ENCODE results near the gene ZBTB20.
"Not testable (repeated sequence)": the region's sequence is repeated elsewhere in the genome, so short reads cannot be mapped to it uniquely, and the experiment has no call there.

The ZBTB20 gene

DNA sequence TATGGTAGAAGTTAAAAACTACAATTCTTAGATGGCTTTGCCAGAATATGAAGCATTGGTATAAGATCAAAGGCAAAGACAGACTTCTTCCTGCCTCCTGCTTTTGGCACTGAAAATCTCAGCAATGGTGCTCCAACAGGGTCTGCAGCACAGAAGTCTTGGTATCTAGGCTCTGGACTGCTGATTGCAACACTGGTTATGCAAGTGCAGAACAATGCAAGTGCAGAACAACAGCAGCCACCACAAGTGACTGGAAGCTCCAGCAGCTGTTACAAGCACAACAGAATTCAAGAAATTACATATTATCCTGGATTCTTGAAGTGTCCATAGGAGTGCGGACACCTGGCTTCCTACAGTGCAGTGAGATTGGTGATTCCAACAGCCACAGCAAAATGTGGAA lies 33.7 kb downstream of the ZBTB20 start:
- H3K79me2 ChIP-seq (ENCODE audit: insufficient read depth, low read length): no peaks in the 10 kb centered on the region
- no peak for ATAC-seq (ENCODE audit: insufficient read depth, low read depth)
- no peak overlapping the region for H2AFZ ChIP-seq (ENCODE audit: low read depth, low read length)
- TF ChIP-seq, protein P1, sequence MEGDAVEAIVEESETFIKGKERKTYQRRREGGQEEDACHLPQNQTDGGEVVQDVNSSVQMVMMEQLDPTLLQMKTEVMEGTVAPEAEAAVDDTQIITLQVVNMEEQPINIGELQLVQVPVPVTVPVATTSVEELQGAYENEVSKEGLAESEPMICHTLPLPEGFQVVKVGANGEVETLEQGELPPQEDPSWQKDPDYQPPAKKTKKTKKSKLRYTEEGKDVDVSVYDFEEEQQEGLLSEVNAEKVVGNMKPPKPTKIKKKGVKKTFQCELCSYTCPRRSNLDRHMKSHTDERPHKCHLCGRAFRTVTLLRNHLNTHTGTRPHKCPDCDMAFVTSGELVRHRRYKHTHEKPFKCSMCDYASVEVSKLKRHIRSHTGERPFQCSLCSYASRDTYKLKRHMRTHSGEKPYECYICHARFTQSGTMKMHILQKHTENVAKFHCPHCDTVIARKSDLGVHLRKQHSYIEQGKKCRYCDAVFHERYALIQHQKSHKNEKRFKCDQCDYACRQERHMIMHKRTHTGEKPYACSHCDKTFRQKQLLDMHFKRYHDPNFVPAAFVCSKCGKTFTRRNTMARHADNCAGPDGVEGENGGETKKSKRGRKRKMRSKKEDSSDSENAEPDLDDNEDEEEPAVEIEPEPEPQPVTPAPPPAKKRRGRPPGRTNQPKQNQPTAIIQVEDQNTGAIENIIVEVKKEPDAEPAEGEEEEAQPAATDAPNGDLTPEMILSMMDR (IDR thresholded peaks at IDR 0.05; ENCODE audit: borderline replicate concordance, extremely low read depth, low read length, poor library complexity, severe bottlenecking): no peak
- no peak for TF ChIP-seq EZH2 (IDR thresholded peaks at IDR 0.05; ENCODE audit: borderline replicate concordance, low read depth, low read length, severe bottlenecking)
- no peaks in the 10 kb centered on the region for H4K20me1 ChIP-seq (ENCODE audit: insufficient read depth, low read length)
- H3K27me3 ChIP-seq (ENCODE audit: insufficient read depth, low read length, poor library complexity): no peaks in the 10 kb centered on the region
- no peak overlapping the region for H3K27ac ChIP-seq (ENCODE audit: low read length)
- no peaks in the 10 kb centered on the region for H3K9me3 ChIP-seq (ENCODE audit: insufficient read depth, low read length, severe bottlenecking)
- no peaks in the 10 kb centered on the region for H3K4me1 ChIP-seq (ENCODE audit: insufficient read depth, low read length)
- no peak for DNase-seq
- no peak overlapping the region for H3K4me2 ChIP-seq (ENCODE audit: insufficient read depth, low read length)
- no peak overlapping the region for H3K4me3 ChIP-seq (ENCODE audit: low read depth in 1 of 2, low read length in 2 of 2)
- no peaks in the 10 kb centered on the region for H3K36me3 ChIP-seq (ENCODE audit: insufficient read depth, low read length)
- H3K9ac ChIP-seq (ENCODE audit: low read depth, low read length): no peak overlapping the region

DNA sequence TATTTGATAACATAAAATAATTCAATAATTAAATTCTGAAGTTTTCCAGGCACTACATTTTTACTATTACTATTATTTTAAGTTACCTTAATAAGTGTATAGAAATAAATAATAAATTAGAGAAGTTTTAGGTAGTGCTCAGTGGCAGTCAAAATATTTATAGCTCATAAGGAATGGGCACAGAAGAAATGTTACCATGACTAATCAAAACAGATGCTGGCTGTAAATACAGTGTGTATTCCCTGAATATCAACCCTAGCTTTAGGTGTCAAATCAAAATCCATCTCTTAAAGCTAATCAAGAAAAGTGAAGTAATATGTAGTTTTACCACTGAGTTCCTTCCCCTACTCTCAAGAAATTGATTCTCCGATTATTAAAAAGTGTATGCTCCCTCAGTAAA lies 35.5 kb downstream of the ZBTB20 start:
- H3K4me1 ChIP-seq (ENCODE audit: insufficient read depth, low read length): no peaks in the 10 kb centered on the region
- H4K20me1 ChIP-seq (ENCODE audit: insufficient read depth, low read length): no peaks in the 10 kb centered on the region
- no peaks in the 10 kb centered on the region for H3K27me3 ChIP-seq (ENCODE audit: insufficient read depth, low read length, poor library complexity)
- H3K4me2 ChIP-seq (ENCODE audit: insufficient read depth, low read length): no peak overlapping the region
- no peaks in the 10 kb centered on the region for H3K36me3 ChIP-seq (ENCODE audit: insufficient read depth, low read length)
- H3K9me3 ChIP-seq (ENCODE audit: insufficient read depth, low read length, severe bottlenecking): no peaks in the 10 kb centered on the region
- no peak overlapping the region for H2AFZ ChIP-seq (ENCODE audit: low read depth, low read length)
- H3K27ac ChIP-seq (ENCODE audit: low read length): no peak overlapping the region
- TF ChIP-seq, protein P1 (IDR thresholded peaks at IDR 0.05; ENCODE audit: borderline replicate concordance, extremely low read depth, low read length, poor library complexity, severe bottlenecking): no peak
- no peak for TF ChIP-seq EZH2 (IDR thresholded peaks at IDR 0.05; ENCODE audit: borderline replicate concordance, low read depth, low read length, severe bottlenecking)
- DNase-seq (no peak), ATAC-seq (ENCODE audit: insufficient read depth, low read depth) (no peak)
- no peak overlapping the region for H3K4me3 ChIP-seq (ENCODE audit: low read depth in 1 of 2, low read length in 2 of 2)
- H3K79me2 ChIP-seq (ENCODE audit: insufficient read depth, low read length): no peaks in the 10 kb centered on the region
- H3K9ac ChIP-seq (ENCODE audit: low read depth, low read length): no peak overlapping the region

DNA sequence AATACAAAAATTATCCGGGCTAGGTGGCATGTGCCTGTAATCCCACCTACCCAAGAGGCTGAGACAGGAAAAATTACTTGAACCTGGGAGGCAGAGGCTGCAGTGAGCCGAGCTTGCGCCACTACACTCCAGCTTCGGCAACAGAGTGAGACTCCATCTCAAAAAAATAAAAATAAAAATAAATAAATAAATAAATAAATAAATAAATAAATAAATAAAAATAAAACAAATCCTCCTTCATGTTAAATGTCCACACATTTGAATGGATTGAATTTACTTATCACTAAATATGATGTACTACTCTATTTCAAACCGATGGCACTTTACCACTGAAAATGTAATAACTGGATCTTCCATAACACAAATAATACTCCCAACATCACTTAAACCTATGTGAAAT lies 36.3 kb downstream of the ZBTB20 start:
- H3K36me3 ChIP-seq (ENCODE audit: insufficient read depth, low read length): no peaks in the 10 kb centered on the region
- no peak overlapping the region for H3K4me2 ChIP-seq (ENCODE audit: insufficient read depth, low read length)
- H4K20me1 ChIP-seq (ENCODE audit: insufficient read depth, low read length): no peaks in the 10 kb centered on the region
- H3K27ac ChIP-seq (ENCODE audit: low read length): no peak overlapping the region
- H3K27me3 ChIP-seq (ENCODE audit: insufficient read depth, low read length, poor library complexity): no peaks in the 10 kb centered on the region
- no peak overlapping the region for H2AFZ ChIP-seq (ENCODE audit: low read depth, low read length)
- ATAC-seq (ENCODE audit: insufficient read depth, low read depth) (no peak), DNase-seq (no peak)
- no peak overlapping the region for H3K9ac ChIP-seq (ENCODE audit: low read depth, low read length)
- no peaks in the 10 kb centered on the region for H3K9me3 ChIP-seq (ENCODE audit: insufficient read depth, low read length, severe bottlenecking)
- H3K4me3 ChIP-seq (ENCODE audit: low read depth in 1 of 2, low read length in 2 of 2): no peak overlapping the region
- no peak for TF ChIP-seq EZH2 (IDR thresholded peaks at IDR 0.05; ENCODE audit: borderline replicate concordance, low read depth, low read length, severe bottlenecking)
- TF ChIP-seq, protein P1 (IDR thresholded peaks at IDR 0.05; ENCODE audit: borderline replicate concordance, extremely low read depth, low read length, poor library complexity, severe bottlenecking): no peak
- H3K4me1 ChIP-seq (ENCODE audit: insufficient read depth, low read length): no peaks in the 10 kb centered on the region
- no peaks in the 10 kb centered on the region for H3K79me2 ChIP-seq (ENCODE audit: insufficient read depth, low read length)

DNA sequence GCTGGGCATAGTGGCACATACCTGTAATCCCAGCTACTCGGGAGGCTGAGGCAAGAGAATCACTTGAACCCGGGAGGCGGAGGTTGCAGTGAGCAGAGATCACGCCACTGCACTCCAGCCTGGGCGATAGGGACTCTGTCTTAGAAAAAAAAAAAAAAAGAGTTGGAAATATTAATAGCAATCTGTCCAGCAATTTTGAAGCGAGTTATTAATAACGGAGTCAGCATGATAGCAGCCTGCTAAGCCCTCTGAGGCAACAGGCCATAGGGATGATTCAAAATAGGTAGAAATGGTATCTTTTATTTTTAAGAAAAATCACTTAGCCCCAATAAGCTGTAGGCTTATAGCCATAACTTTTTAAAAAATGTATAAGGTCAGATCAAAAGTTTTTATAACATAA lies 37.0 kb downstream of the ZBTB20 start:
- H3K9me3 ChIP-seq (ENCODE audit: insufficient read depth, low read length, severe bottlenecking); H3K36me3 ChIP-seq (ENCODE audit: insufficient read depth, low read length); H3K4me2 ChIP-seq (ENCODE audit: insufficient read depth, low read length); H3K4me3 ChIP-seq (ENCODE audit: low read depth in 1 of 2, low read length in 2 of 2); H3K9ac ChIP-seq (ENCODE audit: low read depth, low read length); H3K27ac ChIP-seq (ENCODE audit: low read length); H3K27me3 ChIP-seq (ENCODE audit: insufficient read depth, low read length, poor library complexity); DNase-seq; H4K20me1 ChIP-seq (ENCODE audit: insufficient read depth, low read length); H2AFZ ChIP-seq (ENCODE audit: low read depth, low read length); H3K4me1 ChIP-seq (ENCODE audit: insufficient read depth, low read length); ATAC-seq (ENCODE audit: insufficient read depth, low read depth); H3K79me2 ChIP-seq (ENCODE audit: insufficient read depth, low read length): not testable (repeated sequence)

Measured in DND-41 (cell line).